ENCODE data around the gene CYBB.

CYBB gene

GRCh38 chrX:37799936-37800335 lies 20.1 kb downstream of the CYBB start:
- no peaks in the 10 kb centered on the region for H3K79me2 ChIP-seq (ENCODE audit: insufficient read depth, low read length)
- no peaks in the 10 kb centered on the region for H3K9me3 ChIP-seq (ENCODE audit: insufficient read depth, low read length)
- H3F3A ChIP-seq (ENCODE audit: insufficient read depth) = peaks cover 11% of the 10 kb centered on the region; the same call in 1 of the 2 replicates
- H3K27me3 ChIP-seq (ENCODE audit: low read length) = no peaks in the 10 kb centered on the region
- H2AFZ ChIP-seq (ENCODE audit: low read depth, low read length, severe bottlenecking) = no peak overlapping the region
- H3K9me2 ChIP-seq (replicated peaks; ENCODE audit: insufficient read depth, low read length) = no peaks in the 10 kb centered on the region
- H3K36me3 ChIP-seq (ENCODE audit: low read length) = no peaks in the 10 kb centered on the region
- H3K4me2 ChIP-seq (ENCODE audit: low read depth, low read length, poor library complexity, severe bottlenecking) = no peak overlapping the region
- no peak overlapping the region for H3K27ac ChIP-seq (ENCODE audit: low read depth, low read length)
- H3K4me3 ChIP-seq (ENCODE audit: insufficient read depth, low read length, poor library complexity, severe bottlenecking) = no peak overlapping the region
- TF ChIP-seq EZH2phosphoT487 (conservative IDR thresholded peaks at IDR 0.05; ENCODE audit: low read length) (no peak), CTCF (IDR thresholded peaks at IDR 0.05; ENCODE audit: insufficient read depth, low read length, poor library complexity, severe bottlenecking) (no peak)
- no peak overlapping the region for H3K9ac ChIP-seq (ENCODE audit: low read length)
- H4K20me1 ChIP-seq (ENCODE audit: low read depth, low read length) = no peaks in the 10 kb centered on the region

- H2AFZ ChIP-seq (ENCODE audit: low read depth, low read length, severe bottlenecking) = no peak overlapping the region
- no peak for TF ChIP-seq EZH2phosphoT487 (conservative IDR thresholded peaks at IDR 0.05; ENCODE audit: low read length)
- TF ChIP-seq CTCF (IDR thresholded peaks at IDR 0.05; ENCODE audit: insufficient read depth, low read length, poor library complexity, severe bottlenecking) = no peak
- H3K27ac ChIP-seq (ENCODE audit: low read depth, low read length) = no peak overlapping the region
- H3K9me2 ChIP-seq (replicated peaks; ENCODE audit: insufficient read depth, low read length) = no peaks in the 10 kb centered on the region
- H3K79me2 ChIP-seq (ENCODE audit: insufficient read depth, low read length) = no peaks in the 10 kb centered on the region
- no peak overlapping the region for H3K4me2 ChIP-seq (ENCODE audit: low read depth, low read length, poor library complexity, severe bottlenecking)
- no peaks in the 10 kb centered on the region for H3K9me3 ChIP-seq (ENCODE audit: insufficient read depth, low read length)
- peaks cover 11% of the 10 kb centered on the region; the same call in 1 of the 2 replicates for H3F3A ChIP-seq (ENCODE audit: insufficient read depth)
- H3K36me3 ChIP-seq (ENCODE audit: low read length) = no peaks in the 10 kb centered on the region
- H3K9ac ChIP-seq (ENCODE audit: low read length) = no peak overlapping the region
- H3K4me3 ChIP-seq (ENCODE audit: insufficient read depth, low read length, poor library complexity, severe bottlenecking) = no peak overlapping the region
- H3K27me3 ChIP-seq (ENCODE audit: low read length) = no peaks in the 10 kb centered on the region
- no peaks in the 10 kb centered on the region for H4K20me1 ChIP-seq (ENCODE audit: low read depth, low read length)
These were observed 20.9 kb downstream of the CYBB start for GRCh38 chrX:37800717-37801116.

- Histone ChIP-seq H3K4me2 (ENCODE audit: low read depth, low read length, poor library complexity, severe bottlenecking) (no peak overlapping the region), H3K36me3 (ENCODE audit: low read length) (no peaks in the 10 kb centered on the region), H3K9me3 (ENCODE audit: insufficient read depth, low read length) (no peaks in the 10 kb centered on the region), H3K27ac (ENCODE audit: low read depth, low read length) (no peak overlapping the region), H3K27me3 (ENCODE audit: low read length) (no peaks in the 10 kb centered on the region), H3K79me2 (ENCODE audit: insufficient read depth, low read length) (no peaks in the 10 kb centered on the region), H3K4me3 (ENCODE audit: insufficient read depth, low read length, poor library complexity, severe bottlenecking) (no peak overlapping the region), H3K9me2 (replicated peaks; ENCODE audit: insufficient read depth, low read length) (no peaks in the 10 kb centered on the region), H3F3A (ENCODE audit: insufficient read depth) (peaks cover 10% of the 10 kb centered on the region; the same call in 1 of the 2 replicates), H2AFZ (ENCODE audit: low read depth, low read length, severe bottlenecking) (no peak overlapping the region), H4K20me1 (ENCODE audit: low read depth, low read length) (no peaks in the 10 kb centered on the region), H3K9ac (ENCODE audit: low read length) (no peak overlapping the region)
- TF ChIP-seq EZH2phosphoT487 (conservative IDR thresholded peaks at IDR 0.05; ENCODE audit: low read length) = no peak
These were observed 22.2 kb downstream of the CYBB start for GRCh38 chrX:37802028-37802427.

GRCh38 chrX:37803057-37803456 lies 23.2 kb downstream of the CYBB start:
- no peak for TF ChIP-seq EZH2phosphoT487 (conservative IDR thresholded peaks at IDR 0.05; ENCODE audit: low read length)
- TF ChIP-seq CTCF (IDR thresholded peaks at IDR 0.05; ENCODE audit: insufficient read depth, low read length, poor library complexity, severe bottlenecking) = no peak
- no peaks in the 10 kb centered on the region for H3K9me3 ChIP-seq (ENCODE audit: insufficient read depth, low read length)
- H4K20me1 ChIP-seq (ENCODE audit: low read depth, low read length) = no peaks in the 10 kb centered on the region
- no peaks in the 10 kb centered on the region for H3K9me2 ChIP-seq (replicated peaks; ENCODE audit: insufficient read depth, low read length)
- 0 out of 2 replicates have a peak, but pooled peaks cover 4% of the 10 kb centered on the region for H3F3A ChIP-seq (ENCODE audit: insufficient read depth)
- H3K27me3 ChIP-seq (ENCODE audit: low read length) = no peaks in the 10 kb centered on the region
- H3K36me3 ChIP-seq (ENCODE audit: low read length) = no peaks in the 10 kb centered on the region
- no peaks in the 10 kb centered on the region for H3K79me2 ChIP-seq (ENCODE audit: insufficient read depth, low read length)
- no peak overlapping the region for H3K4me2 ChIP-seq (ENCODE audit: low read depth, low read length, poor library complexity, severe bottlenecking)
- H3K4me3 ChIP-seq (ENCODE audit: insufficient read depth, low read length, poor library complexity, severe bottlenecking) = no peak overlapping the region
- no peak overlapping the region for H2AFZ ChIP-seq (ENCODE audit: low read depth, low read length, severe bottlenecking)
- no peak overlapping the region for H3K27ac ChIP-seq (ENCODE audit: low read depth, low read length)
- H3K9ac ChIP-seq (ENCODE audit: low read length) = no peak overlapping the region

Measured in SU-DHL-6 (cell line).